ENCODE measurements around the gene ASB2. TPM values are rescaled to one million over a fixed set of nuclear protein-coding genes. Genes with fewer than 3 reads are reported as not detected.

The ASB2 gene
- total RNA-seq, 1 experiment from 2014 or later, result not detected

- Histone ChIP-seq H3K4me1 (peaks cover 17% of the 10 kb centered on the region), H3K27me3 (replicated peaks; ENCODE audit: control insufficient read depth, insufficient read depth, low read length) (no peaks in the 10 kb centered on the region), H3K4me3 (ENCODE audit: low read depth, low read length) (no peak overlapping the region), H3K9me3 (no peaks in the 10 kb centered on the region), H3K36me3 (ENCODE audit: control insufficient read depth, insufficient read depth, low read length) (no peaks in the 10 kb centered on the region)
- no peaks in the 10 kb centered on the region for H3K9me3 Mint-ChIP-seq (ENCODE audit: unreplicated experiment)
- no TSS peak for BruUV-seq (replicated peaks)
- H3K36me3 Mint-ChIP-seq (ENCODE audit: insufficient read depth, unreplicated experiment), result no peaks in the 10 kb centered on the region
- intact Hi-C loops (cut with micrococcal nuclease; ENCODE audit: unreplicated experiment), result loop anchor here (1.0 kb wide), 1 partner anchor 250 kb away; no protein-coding TSS in a partner anchor
- H3K4me1 Mint-ChIP-seq (ENCODE audit: low read depth, unreplicated experiment), result peaks cover 16% of the 10 kb centered on the region
- H3K27me3 Mint-ChIP-seq (ENCODE audit: insufficient read depth, unreplicated experiment), result peaks cover 3% of the 10 kb centered on the region
- CTCF ChIA-PET, result interaction anchor here (0.9 to 1.2 kb wide), 2 partner anchors 40 to 243 kb away, joined by 3 to 4 read pairs; no protein-coding TSS in a partner anchor
- TF ChIP-seq CTCF (IDR thresholded peaks at IDR 0.05; ENCODE audit: insufficient read depth in 1 of 2, low read depth in 1 of 2, low read length in 1 of 2, severe bottlenecking in 1 of 2, unreplicated experiment in 1 of 2), result no peak
- no peak overlapping the region for H3K27ac Mint-ChIP-seq (ENCODE audit: unreplicated experiment)
- POLR2A ChIA-PET, result no interaction called here
- DNase-seq, result no peak
- no peak overlapping the region for H3K4me3 Mint-ChIP-seq (ENCODE audit: unreplicated experiment)
Observed at GRCh38 chr14:93905623-93906022, 70.7 kb downstream of the ASB2 start.

GRCh38 chr14:93903342-93904184 lies 72.8 kb downstream of the ASB2 start:
- intact Hi-C loops (cut with micrococcal nuclease; ENCODE audit: unreplicated experiment), result no loop called here
- DNase-seq, result peak in 1 of 2 experiments; percentile 16
- no peaks in the 10 kb centered on the region for H3K9me3 Mint-ChIP-seq (ENCODE audit: unreplicated experiment)
- H3K4me1 ChIP-seq, result peaks cover 17% of the 10 kb centered on the region
- H3K4me3 Mint-ChIP-seq (ENCODE audit: unreplicated experiment), result no peak overlapping the region
- ChIA-PET CTCF (interaction anchor here (0.5 to 1.5 kb wide), 3 partner anchors 24 to 255 kb away, joined by 3 to 9 read pairs (median 4); partner anchors contain the start of gene FAM181A), POLR2A (no interaction called here)
- H3K27ac Mint-ChIP-seq (ENCODE audit: unreplicated experiment), result peak overlapping the region; percentile 25
- no peak overlapping the region for H3K4me3 ChIP-seq (ENCODE audit: low read depth, low read length)
- H3K4me1 Mint-ChIP-seq (ENCODE audit: low read depth, unreplicated experiment), result peaks cover 16% of the 10 kb centered on the region
- H3K36me3 Mint-ChIP-seq (ENCODE audit: insufficient read depth, unreplicated experiment), result no peaks in the 10 kb centered on the region
- no peaks in the 10 kb centered on the region for H3K27me3 Mint-ChIP-seq (ENCODE audit: insufficient read depth, unreplicated experiment)
- TF ChIP-seq CTCF (IDR thresholded peaks at IDR 0.05; ENCODE audit: insufficient read depth in 1 of 2, low read depth in 1 of 2, low read length in 1 of 2, severe bottlenecking in 1 of 2, unreplicated experiment in 1 of 2), result peak; percentile 25 to 48
- no peaks in the 10 kb centered on the region for H3K36me3 ChIP-seq (ENCODE audit: control insufficient read depth, insufficient read depth, low read length)
- BruUV-seq (replicated peaks), result no TSS peak
- H3K9me3 ChIP-seq, result no peaks in the 10 kb centered on the region
- H3K27me3 ChIP-seq (replicated peaks; ENCODE audit: control insufficient read depth, insufficient read depth, low read length), result no peaks in the 10 kb centered on the region

GRCh38 chr14:93902619-93903307 lies 73.6 kb downstream of the ASB2 start:
- H3K36me3 ChIP-seq (ENCODE audit: control insufficient read depth, insufficient read depth, low read length), result no peaks in the 10 kb centered on the region
- Mint-ChIP-seq H3K4me1 (ENCODE audit: low read depth, unreplicated experiment) (peaks cover 16% of the 10 kb centered on the region), H3K9me3 (ENCODE audit: unreplicated experiment) (no peaks in the 10 kb centered on the region), H3K27ac (ENCODE audit: unreplicated experiment) (no peak overlapping the region), H3K4me3 (ENCODE audit: unreplicated experiment) (no peak overlapping the region), H3K27me3 (ENCODE audit: insufficient read depth, unreplicated experiment) (no peaks in the 10 kb centered on the region), H3K36me3 (ENCODE audit: insufficient read depth, unreplicated experiment) (no peaks in the 10 kb centered on the region)
- no peak overlapping the region for H3K4me3 ChIP-seq (ENCODE audit: low read depth, low read length)
- H3K4me1 ChIP-seq, result peaks cover 17% of the 10 kb centered on the region
- DNase-seq, result no peak
- intact Hi-C loops (cut with micrococcal nuclease; ENCODE audit: unreplicated experiment), result no loop called here
- no peaks in the 10 kb centered on the region for H3K9me3 ChIP-seq
- no TSS peak for BruUV-seq (replicated peaks)
- no peaks in the 10 kb centered on the region for H3K27me3 ChIP-seq (replicated peaks; ENCODE audit: control insufficient read depth, insufficient read depth, low read length)
- CTCF ChIA-PET, result interaction anchor here (0.5 to 1.5 kb wide), 4 partner anchors 24 to 254 kb away, joined by 3 to 9 read pairs (median 4); partner anchors contain the start of gene FAM181A
- POLR2A ChIA-PET, result no interaction called here
- TF ChIP-seq CTCF (IDR thresholded peaks at IDR 0.05; ENCODE audit: insufficient read depth in 1 of 2, low read depth in 1 of 2, low read length in 1 of 2, severe bottlenecking in 1 of 2, unreplicated experiment in 1 of 2), result no peak
